Upper lobe of right lung (tissue), 1 donor: ENCODE data around the gene SEC61B. TPM values are rescaled to one million over a fixed set of nuclear protein-coding genes. Genes with fewer than 3 reads are reported as not detected.

Experiments
- ATAC-seq: fragments of 200-7000 bp; cut with Tn5 transposase; one replicate; pipeline ENCODE4 v1.9.1; 2020; ENCODE audit warnings: mild to moderate bottlenecking, moderate library complexity
- DNase-seq: peaks from one replicate; pipeline ENCODE4 v3.0.0-alpha.2; 2020
- H3K27ac ChIP-seq: fragments of 200-600 bp; one replicate; pipeline ENCODE4 v1.8.0; 2022
- H3K27me3 ChIP-seq: fragments of 200-600 bp; one replicate; pipeline ENCODE4 v1.8.0; 2022; ENCODE audit warnings: mild to moderate bottlenecking
- H3K36me3 ChIP-seq: fragments of 200-600 bp; one replicate; pipeline ENCODE4 v1.8.0; 2022
- H3K4me1 ChIP-seq: fragments of 200-600 bp; one replicate; pipeline ENCODE4 v1.8.0; 2022
- H3K4me3 ChIP-seq: fragments of 200-600 bp; one replicate; pipeline ENCODE4 v1.8.0; 2022; ENCODE audit warnings: mild to moderate bottlenecking
- H3K9me3 ChIP-seq: fragments of 200-600 bp; one replicate; pipeline ENCODE4 v1.8.0; 2022
- intact Hi-C: fragments of 100-400 bp; cut with DNase I; formaldehyde crosslinking; loops from one replicate; pipeline ENCODE4 v1.11.0; 2022
- total RNA-seq: library from RNA; stranded (reverse); fragmentation: NEBNext Ultra II Directional; extraction: Animal tissue kit (Norgen Biotek cat#: 25700); gene quantifications from one replicate; pipeline ENCODE4 v1.2.1, GENCODE V29; 2021
- TF ChIP-seq, protein P1 (sequence below): fragments of 200-600 bp; IDR thresholded peaks from one replicate; pipeline ENCODE4 v1.8.0; 2022; ENCODE audit warnings: antibody characterized with exemption
- donor health status: DM: no; HTN: yes; CAD: no; lungs with severe emphysema.

Gene SEC61B
- total RNA-seq, 1 donor from 2014 or later = 116 TPM

DNA sequence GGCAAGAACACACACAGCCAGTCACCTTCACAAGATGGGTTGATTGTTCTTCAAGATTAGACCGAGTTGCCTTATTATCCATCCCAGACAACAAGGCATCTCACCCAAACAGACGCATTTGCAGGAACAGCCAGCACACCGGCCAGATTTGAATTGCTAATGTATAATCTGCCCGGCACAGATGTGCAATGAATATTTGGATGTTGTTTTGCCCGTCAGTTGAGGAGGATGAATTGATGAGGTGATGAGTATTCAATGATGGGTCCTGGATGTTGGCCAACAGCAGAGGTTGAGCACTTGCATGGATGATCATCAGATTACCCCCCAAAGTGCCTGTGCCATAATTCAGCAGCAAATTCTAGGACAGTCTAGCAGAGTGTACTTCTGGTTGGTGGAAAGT, 20.5 kb upstream of the SEC61B start:
- Histone ChIP-seq H3K9me3 (no peaks in the 10 kb centered on the region), H3K4me3 (no peak overlapping the region), H3K4me1 (no peaks in the 10 kb centered on the region), H3K36me3 (no peaks in the 10 kb centered on the region), H3K27me3 (no peaks in the 10 kb centered on the region), H3K27ac (no peak overlapping the region)
- TF ChIP-seq, protein P1, sequence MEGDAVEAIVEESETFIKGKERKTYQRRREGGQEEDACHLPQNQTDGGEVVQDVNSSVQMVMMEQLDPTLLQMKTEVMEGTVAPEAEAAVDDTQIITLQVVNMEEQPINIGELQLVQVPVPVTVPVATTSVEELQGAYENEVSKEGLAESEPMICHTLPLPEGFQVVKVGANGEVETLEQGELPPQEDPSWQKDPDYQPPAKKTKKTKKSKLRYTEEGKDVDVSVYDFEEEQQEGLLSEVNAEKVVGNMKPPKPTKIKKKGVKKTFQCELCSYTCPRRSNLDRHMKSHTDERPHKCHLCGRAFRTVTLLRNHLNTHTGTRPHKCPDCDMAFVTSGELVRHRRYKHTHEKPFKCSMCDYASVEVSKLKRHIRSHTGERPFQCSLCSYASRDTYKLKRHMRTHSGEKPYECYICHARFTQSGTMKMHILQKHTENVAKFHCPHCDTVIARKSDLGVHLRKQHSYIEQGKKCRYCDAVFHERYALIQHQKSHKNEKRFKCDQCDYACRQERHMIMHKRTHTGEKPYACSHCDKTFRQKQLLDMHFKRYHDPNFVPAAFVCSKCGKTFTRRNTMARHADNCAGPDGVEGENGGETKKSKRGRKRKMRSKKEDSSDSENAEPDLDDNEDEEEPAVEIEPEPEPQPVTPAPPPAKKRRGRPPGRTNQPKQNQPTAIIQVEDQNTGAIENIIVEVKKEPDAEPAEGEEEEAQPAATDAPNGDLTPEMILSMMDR = no peak
- intact Hi-C loops = no loop called here
- ATAC-seq (no peak), DNase-seq (no peak)

DNA sequence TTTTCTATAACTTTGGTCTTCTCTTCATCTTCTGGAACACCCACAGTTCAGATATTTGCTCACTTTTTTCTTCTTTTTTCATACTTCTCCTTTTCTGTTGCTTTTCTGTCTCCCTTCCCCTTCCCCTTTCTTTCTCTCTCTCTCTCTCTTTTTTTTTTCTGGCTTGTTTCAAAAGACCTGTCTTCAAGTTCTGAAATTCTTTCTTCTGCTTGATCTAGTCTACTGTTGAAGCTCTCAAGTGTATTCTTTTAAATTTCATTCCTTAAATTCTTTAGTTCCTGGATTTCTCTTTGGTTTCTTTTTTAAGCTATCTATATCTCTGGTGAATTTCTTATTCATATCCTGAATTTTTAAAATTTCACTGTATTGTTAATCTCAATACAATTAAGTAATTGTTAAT, 11.5 kb upstream of the SEC61B start:
- Histone ChIP-seq H3K4me3 (no peak overlapping the region), H3K9me3 (no peaks in the 10 kb centered on the region), H3K27me3 (no peaks in the 10 kb centered on the region), H3K36me3 (no peaks in the 10 kb centered on the region), H3K4me1 (no peaks in the 10 kb centered on the region), H3K27ac (no peak overlapping the region)
- ATAC-seq = no peak
- intact Hi-C loops = no loop called here
- TF ChIP-seq, protein P1 = no peak
- no peak for DNase-seq

DNA sequence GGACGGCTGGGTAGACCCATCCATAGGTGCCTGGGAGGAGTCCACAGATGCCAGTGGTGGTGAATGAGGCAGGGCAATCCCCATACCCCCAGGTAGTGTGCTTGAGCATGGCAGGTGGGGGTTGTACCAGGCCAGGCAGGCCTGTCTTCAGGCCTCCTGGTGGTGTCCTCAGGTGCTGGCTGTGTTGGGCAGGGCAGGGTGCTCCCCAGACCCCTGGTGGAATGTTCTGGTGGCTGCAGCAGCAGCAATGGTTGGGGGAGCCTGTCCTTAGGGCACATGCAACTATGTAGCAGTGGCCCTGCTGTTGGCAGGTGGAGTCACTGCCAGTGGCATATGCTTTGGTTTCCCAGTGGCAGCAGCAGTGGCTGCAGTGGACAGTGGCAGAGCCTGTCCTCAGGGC, 10.3 kb upstream of the SEC61B start:
- DNase-seq (no peak), ATAC-seq (peak; percentile 21)
- H3K4me3 ChIP-seq = no peak overlapping the region
- no peak overlapping the region for H3K27ac ChIP-seq
- no peaks in the 10 kb centered on the region for H3K9me3 ChIP-seq
- no peaks in the 10 kb centered on the region for H3K27me3 ChIP-seq
- H3K4me1 ChIP-seq = no peaks in the 10 kb centered on the region
- TF ChIP-seq, protein P1 = no peak
- intact Hi-C loops = no loop called here
- H3K36me3 ChIP-seq = peaks cover under 1% of the 10 kb centered on the region

DNA sequence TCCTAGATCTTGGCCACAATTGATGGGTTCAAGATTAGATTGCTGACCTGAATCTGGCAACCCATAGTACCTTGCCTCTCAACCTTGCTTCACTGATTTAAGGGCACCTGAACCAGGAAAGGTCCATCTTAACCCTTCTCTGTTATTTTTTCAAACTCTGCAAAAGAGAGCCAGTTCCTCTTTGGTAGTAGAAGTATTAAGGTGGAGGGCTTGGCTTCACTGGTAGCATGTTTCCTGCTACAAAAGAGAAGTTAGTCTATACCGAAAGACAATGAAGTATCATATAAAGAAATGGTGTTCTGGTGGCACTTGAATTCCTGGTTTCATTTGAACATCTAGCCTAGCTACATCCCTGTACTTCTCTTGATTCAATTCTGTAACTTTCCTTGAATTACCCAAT, 8.9 kb upstream of the SEC61B start:
- Histone ChIP-seq H3K9me3 (no peaks in the 10 kb centered on the region), H3K4me3 (no peak overlapping the region), H3K4me1 (no peaks in the 10 kb centered on the region), H3K27me3 (no peaks in the 10 kb centered on the region), H3K36me3 (peaks cover 15% of the 10 kb centered on the region), H3K27ac (no peak overlapping the region)
- ATAC-seq (no peak), DNase-seq (no peak)
- TF ChIP-seq, protein P1 = no peak
- intact Hi-C loops = no loop called here

DNA sequence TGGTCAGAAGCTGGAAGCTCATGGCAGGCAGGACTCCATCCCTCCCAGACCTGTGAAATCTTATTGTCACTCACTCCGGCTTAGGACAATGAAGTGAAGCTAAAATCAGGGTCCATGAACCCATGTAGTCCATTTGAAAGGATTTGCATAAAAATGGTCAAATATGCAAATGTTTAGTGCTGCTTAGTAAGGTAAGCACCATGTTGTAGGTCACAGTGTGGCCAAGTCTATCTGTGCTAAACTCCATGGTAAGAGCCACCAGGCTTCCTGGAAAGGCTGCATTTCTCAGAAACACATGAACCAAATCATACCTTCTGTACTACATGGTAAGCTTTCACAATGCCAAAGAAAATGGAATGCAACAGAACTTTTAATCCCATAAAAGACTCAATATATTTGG, 6.0 kb upstream of the SEC61B start:
- Histone ChIP-seq H3K9me3 (no peaks in the 10 kb centered on the region), H3K27ac (no peak overlapping the region), H3K36me3 (peaks cover 21% of the 10 kb centered on the region), H3K27me3 (no peaks in the 10 kb centered on the region), H3K4me3 (no peak overlapping the region), H3K4me1 (peaks cover 26% of the 10 kb centered on the region)
- intact Hi-C loops = no loop called here
- TF ChIP-seq, protein P1 = no peak
- DNase-seq (no peak), ATAC-seq (no peak)

DNA sequence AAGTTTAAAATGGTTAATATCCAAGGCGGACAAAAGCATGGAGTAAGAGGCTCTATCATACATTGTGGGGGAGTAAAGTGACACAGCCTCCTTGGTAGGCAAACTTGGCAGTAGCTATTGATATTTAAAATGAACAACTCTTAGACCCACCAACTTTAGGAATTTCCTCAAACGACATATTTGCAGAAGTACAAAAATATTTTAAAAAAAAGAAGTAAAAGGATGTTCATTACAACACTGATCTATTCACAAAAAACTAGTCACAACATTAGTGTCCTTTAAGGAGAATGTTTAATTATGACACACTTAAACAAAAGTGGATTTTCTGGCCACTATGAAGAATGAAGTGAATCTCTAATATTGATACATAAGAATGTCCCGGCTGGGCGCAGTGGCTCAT, 2.1 kb upstream of the SEC61B start:
- H3K27me3 ChIP-seq = no peaks in the 10 kb centered on the region
- H3K4me1 ChIP-seq = peaks cover 49% of the 10 kb centered on the region
- DNase-seq = no peak
- H3K27ac ChIP-seq = no peak overlapping the region
- peak overlapping the region; percentile 89 for H3K4me3 ChIP-seq
- TF ChIP-seq, protein P1 = no peak
- intact Hi-C loops = no loop called here
- H3K9me3 ChIP-seq = no peaks in the 10 kb centered on the region
- peaks cover 31% of the 10 kb centered on the region for H3K36me3 ChIP-seq
- no peak for ATAC-seq
